HS-27A (cell line): Measurements from ENCODE around the gene TMEM185A.
"Not testable (repeated sequence)": the region's sequence is repeated elsewhere in the genome, so short reads cannot be mapped to it uniquely, and the experiment has no call there.

ENCODE experiments used
- DNase-seq: peaks from one replicate; pipeline ENCODE4 v3.0.0-alpha.2; 2012; ENCODE audit warnings: low read depth, missing footprints

TMEM185A gene

DNA sequence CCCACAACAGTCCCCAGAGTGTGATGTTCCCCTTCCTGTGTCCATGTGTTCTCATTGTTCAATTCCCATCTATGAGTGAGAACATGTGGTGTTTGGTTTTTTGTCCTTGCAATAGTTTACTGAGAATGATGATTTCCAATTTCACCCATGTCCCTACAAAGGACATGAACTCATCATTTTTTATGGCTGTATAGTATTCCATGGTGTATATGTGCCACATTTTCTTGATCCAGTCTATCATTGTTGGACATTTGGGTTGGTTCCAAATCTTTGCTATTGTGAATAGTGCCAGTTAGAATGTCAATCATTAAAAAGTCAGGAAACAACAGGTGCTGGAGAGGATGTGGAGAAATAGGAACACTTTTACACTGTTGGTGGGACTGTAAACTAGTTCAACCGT is 11.9 kb downstream of the TMEM185A start:
- not testable (repeated sequence) for DNase-seq

- DNase-seq, result no peak
Measured at GRCh38 chrX:149618871-149619270, 12.7 kb downstream of the TMEM185A start.

- no peak for DNase-seq
Measured at GRCh38 chrX:149611623-149612175, 19.9 kb downstream of the TMEM185A start.

DNA sequence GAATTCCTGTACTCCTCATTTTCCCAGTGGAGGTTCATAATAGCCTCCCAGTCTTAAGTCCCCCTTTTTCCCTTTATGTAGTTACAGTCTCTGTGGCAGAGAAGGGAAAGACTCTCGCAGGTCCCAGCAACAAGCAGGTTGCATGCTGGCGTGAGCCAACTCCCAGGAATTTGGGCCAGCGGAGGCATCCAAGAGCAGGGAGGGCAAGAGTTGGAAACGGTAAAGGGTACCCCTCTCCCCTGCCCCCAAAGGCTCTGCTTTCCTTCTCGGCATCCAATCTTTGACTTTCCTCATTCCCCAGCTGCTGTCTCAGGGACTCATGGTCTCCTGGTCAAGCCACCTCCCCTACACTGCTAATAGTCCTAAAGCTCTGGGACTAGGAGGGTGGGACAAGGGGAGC is 21.1 kb downstream of the TMEM185A start:
- no peak for DNase-seq

GRCh38 chrX:149607699-149608098 is 23.9 kb downstream of the TMEM185A start:
- no peak for DNase-seq

GRCh38 chrX:149605248-149605885 is 26.2 kb downstream of the TMEM185A start:
- not testable (repeated sequence) for DNase-seq

- not testable (repeated sequence) for DNase-seq
Measured at GRCh38 chrX:149598603-149599002, 33.0 kb downstream of the TMEM185A start.

GRCh38 chrX:149595943-149596342 is 35.6 kb downstream of the TMEM185A start:
- not testable (repeated sequence) for DNase-seq

DNA sequence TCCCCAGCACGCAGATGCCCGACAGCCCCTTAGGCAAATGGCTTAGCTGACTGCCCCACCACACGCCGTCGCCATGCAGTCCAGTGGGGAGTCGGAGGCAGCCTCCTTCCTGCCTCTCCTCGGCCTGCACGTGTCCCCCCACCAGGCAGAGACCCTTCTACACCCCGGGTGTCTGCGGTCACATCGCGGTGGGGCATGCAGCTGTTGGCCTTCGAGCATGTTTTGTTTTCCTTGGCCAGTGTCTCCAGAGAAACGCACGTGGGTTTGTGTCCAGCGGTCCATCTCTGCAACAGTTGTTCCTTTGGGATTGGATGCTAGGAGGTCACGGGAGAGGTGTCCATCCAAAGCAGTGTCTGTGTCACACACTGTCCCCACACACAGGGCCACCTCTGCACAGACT is 36.4 kb downstream of the TMEM185A start, which contains the start of gene HSFX2:
Gene HSFX2, minus strand, starts transcription at position 101 of the 400 bp plus-strand sequence. CDS start 614 bp downstream, outside the sequence.
- DNase-seq, result not testable (repeated sequence)

- not testable (repeated sequence) for DNase-seq
Measured at GRCh38 chrX:149590993-149591392, 40.6 kb downstream of the TMEM185A start.

GRCh38 chrX:149587359-149587758 is 44.2 kb downstream of the TMEM185A start, which contains the start of gene MAGEA9B:
Gene MAGEA9B, minus strand, starts transcription at chrX:149587459. Its CDS starts 4,280 bp downstream, at chrX:149583179.
- DNase-seq, result not testable (repeated sequence)

- not testable (repeated sequence) for DNase-seq
Measured at GRCh38 chrX:149585631-149586030, 46.0 kb downstream of the TMEM185A start.

DNA sequence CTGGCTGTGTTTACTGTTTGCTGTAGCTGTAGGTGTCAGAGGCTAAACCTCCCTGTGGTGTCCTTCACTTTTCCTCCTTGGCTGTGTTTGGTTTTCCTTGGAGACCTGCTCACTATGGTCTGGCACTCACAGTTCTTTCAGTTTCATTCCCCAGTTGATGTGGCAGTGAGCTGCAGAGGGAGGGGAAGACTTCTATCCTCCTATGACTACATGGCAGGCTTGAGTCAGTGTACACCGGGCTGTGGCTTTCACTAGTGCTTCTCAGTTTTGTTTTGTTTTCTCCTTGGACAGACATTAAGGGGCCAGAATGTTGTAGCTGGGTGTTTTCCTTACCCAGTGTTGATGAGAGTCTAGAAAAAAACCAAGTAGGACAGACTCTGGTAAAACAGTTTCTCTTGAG is 58.1 kb downstream of the TMEM185A start:
- not testable (repeated sequence) for DNase-seq

DNA sequence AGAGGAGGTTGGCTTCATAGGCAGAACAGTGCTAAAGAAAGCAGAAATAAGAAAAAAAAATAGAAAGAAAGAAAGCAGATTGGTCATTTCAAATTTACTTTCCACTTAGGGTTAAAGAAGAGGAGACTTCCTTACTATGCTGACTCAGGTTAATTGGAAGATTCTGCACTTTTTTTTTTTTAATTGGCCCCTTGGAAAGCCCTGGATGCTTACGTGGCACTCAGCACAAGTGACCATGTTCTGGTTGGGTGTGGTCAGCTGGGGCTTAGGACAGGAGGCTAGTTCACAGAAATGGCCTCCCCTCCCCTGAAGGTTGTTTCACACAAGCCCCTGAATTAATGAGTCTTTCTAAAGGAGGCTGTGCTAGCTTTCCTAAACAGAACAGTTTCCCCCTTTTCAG is 58.8 kb downstream of the TMEM185A start:
- no peak for DNase-seq

- no peak for DNase-seq
Measured at GRCh38 chrX:149571770-149572169, 59.8 kb downstream of the TMEM185A start.

- no peak for DNase-seq
Measured at GRCh38 chrX:149570668-149571067, 60.9 kb downstream of the TMEM185A start.

GRCh38 chrX:149569770-149570169 is 61.8 kb downstream of the TMEM185A start:
- no peak for DNase-seq

- DNase-seq, result no peak
Measured at GRCh38 chrX:149568701-149569296, 62.8 kb downstream of the TMEM185A start.

GRCh38 chrX:149567621-149568417 is 63.8 kb downstream of the TMEM185A start:
- no peak for DNase-seq

GRCh38 chrX:149563359-149563758 is 68.2 kb downstream of the TMEM185A start:
- DNase-seq, result no peak

GRCh38 chrX:149555251-149555650 is 76.3 kb downstream of the TMEM185A start:
- not testable (repeated sequence) for DNase-seq

GRCh38 chrX:149551939-149552248 is 79.7 kb downstream of the TMEM185A start:
- not testable (repeated sequence) for DNase-seq
